GM12878 (cell line): ENCODE measurements around the gene RUNX3. TPM values are rescaled to one million over a fixed set of nuclear protein-coding genes. Genes with fewer than 3 reads are reported as not detected.

Source experiments
- CREM ChIP-seq: IDR thresholded peaks from 2 replicates; pipeline ENCODE4 v1.6.1; 2014; ENCODE audit warnings: antibody characterized with exemption, low read depth
- FOXM1 ChIP-seq: IDR thresholded peaks from 2 replicates; pipeline ENCODE4 v1.6.1; 2012; ENCODE audit warnings: low read depth, mild to moderate bottlenecking, inconsistent platforms, low read length, moderate library complexity
- HDAC2 ChIP-seq: fragments of 200-600 bp; sonication (generic); IDR thresholded peaks from 2 replicates; pipeline ENCODE4 v1.6.1; 2017
- NFYA ChIP-seq: IDR thresholded peaks from 2 replicates; pipeline ENCODE4 v1.6.1; 2011; ENCODE audit warnings: low read depth, mild to moderate bottlenecking, low read length, improper control_type of control experiment, borderline replicate concordance
- NRF1 ChIP-seq: conservative IDR thresholded peaks from 2 replicates; pipeline ENCODE4 v1.6.1; 2011; ENCODE audit warnings: mild to moderate bottlenecking, low read depth, low read length, improper control_type of control experiment
- POLR2AphosphoS5 ChIP-seq: IDR thresholded peaks from 2 replicates; pipeline ENCODE4 v1.6.1; 2011; ENCODE audit warnings: mild to moderate bottlenecking, low read length, inconsistent platforms
- RAD21 ChIP-seq: IDR thresholded peaks from 2 replicates; pipeline ENCODE4 v1.6.1; 2011; ENCODE audit warnings: mild to moderate bottlenecking, low read depth, low read length, moderate library complexity; ENCODE audit not compliant: insufficient read depth
- SIX5 ChIP-seq: IDR thresholded peaks from 2 replicates; pipeline ENCODE4 v1.6.1; 2011; ENCODE audit warnings: mild to moderate bottlenecking, low read depth, low read length, moderate library complexity; ENCODE audit not compliant: severe bottlenecking
- TCF7 ChIP-seq: IDR thresholded peaks from 2 replicates; pipeline ENCODE4 v1.6.1; 2014; ENCODE audit warnings: antibody characterized with exemption, borderline replicate concordance
- polyA plus RNA-seq, 11 experiments: library from polyadenylated mRNA; depleted of rRNA in 4 of 11; unstranded in 6 of 11; stranded (reverse) in 5 of 11; fragments of >200 nt; fragmentation: Nextera tagmentation in 4 of 11; fragmentation: Illumina TruSeq in 1 of 11; extraction: Ambion mirVana in 4 of 11; extraction: Trizol in 1 of 11; gene quantifications; 1 replicate in 1 of 11; 2 replicates in 10 of 11; pipeline versions ENCODE4 v1.2.1 to v1.2.3, GENCODE V29; 2011 to 2016; ENCODE audit warnings: inconsistent platforms in 2 of 11, missing spikeins in 2 of 11, low read depth in 1 of 11
- total RNA-seq, 4 experiments: library from RNA; depleted of rRNA in 3 of 4; stranded (reverse); fragments of >200 nt in 3 of 4; fragmentation: Illumina TruSeq in 1 of 4; extraction: Trizol in 1 of 4; gene quantifications; 2 replicates each; pipeline versions ENCODE4 v1.2.1 to v1.2.3, GENCODE V29; 2013 to 2021
- TF ChIP-seq, protein P1 (sequence below): fragments of 450-650 bp; IDR thresholded peaks from 2 replicates; pipeline ENCODE4 v1.6.1; 2017; ENCODE audit warnings: borderline replicate concordance
- TF ChIP-seq, protein P2 (sequence below): fragments of 450-650 bp; IDR thresholded peaks from 2 replicates; pipeline ENCODE4 v1.6.1; 2018; ENCODE audit warnings: mild to moderate bottlenecking, low read depth, moderate library complexity; ENCODE audit not compliant: partially characterized antibody

The RUNX3 gene
- total and polyA plus RNA-seq, 10 of the 15 experiments (the other 5 are each of a cell fraction or from before 2014, with no cell fraction given): 19.0 to 151 (median 31.4) TPM

DNA sequence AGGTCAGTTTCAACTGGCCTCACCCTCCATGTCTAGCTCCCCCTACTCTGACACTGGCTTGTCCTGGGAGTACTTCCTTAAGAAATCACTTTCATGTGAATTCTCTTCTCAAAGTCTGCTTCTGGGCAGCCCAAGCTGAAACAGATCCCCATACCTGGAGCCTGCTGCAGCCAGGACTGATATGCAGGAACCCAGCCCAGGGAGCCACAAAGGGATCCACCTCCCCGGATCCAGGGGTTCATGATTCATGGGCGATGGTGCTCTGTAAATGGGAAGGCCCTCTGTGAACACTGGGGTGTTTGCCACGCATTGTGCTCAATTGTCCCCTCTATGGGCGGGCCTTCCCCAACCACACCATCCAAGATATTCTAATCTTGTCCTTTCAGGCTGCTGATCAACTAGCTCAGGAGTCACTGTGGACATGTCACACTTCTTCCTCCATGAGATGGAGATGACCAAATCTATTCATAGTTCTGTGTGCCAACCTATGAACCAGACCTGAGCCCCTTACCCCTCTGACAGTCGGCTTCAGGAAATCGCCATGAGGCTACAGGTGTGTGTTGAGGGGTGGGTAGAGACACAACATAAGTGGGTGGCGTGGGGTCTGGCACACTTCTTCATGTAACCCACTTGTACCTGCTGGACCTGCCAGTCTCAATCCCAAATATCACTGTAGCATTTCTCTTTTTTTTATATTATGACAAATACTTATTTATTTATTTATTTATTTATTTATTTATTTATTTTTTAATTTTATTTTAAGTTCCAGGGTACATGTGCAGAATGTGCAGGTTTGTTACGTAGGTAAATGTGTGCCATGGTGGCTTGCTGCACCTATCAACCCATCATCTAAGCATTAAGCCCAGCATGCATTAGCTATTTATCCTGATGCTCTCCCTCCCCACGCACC lies 41.8 kb downstream of the RUNX3 start (continued):
- TF ChIP-seq, protein P1, sequence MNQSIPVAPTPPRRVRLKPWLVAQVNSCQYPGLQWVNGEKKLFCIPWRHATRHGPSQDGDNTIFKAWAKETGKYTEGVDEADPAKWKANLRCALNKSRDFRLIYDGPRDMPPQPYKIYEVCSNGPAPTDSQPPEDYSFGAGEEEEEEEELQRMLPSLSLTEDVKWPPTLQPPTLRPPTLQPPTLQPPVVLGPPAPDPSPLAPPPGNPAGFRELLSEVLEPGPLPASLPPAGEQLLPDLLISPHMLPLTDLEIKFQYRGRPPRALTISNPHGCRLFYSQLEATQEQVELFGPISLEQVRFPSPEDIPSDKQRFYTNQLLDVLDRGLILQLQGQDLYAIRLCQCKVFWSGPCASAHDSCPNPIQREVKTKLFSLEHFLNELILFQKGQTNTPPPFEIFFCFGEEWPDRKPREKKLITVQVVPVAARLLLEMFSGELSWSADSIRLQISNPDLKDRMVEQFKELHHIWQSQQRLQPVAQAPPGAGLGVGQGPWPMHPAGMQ: no peak
- TF ChIP-seq, protein P2, sequence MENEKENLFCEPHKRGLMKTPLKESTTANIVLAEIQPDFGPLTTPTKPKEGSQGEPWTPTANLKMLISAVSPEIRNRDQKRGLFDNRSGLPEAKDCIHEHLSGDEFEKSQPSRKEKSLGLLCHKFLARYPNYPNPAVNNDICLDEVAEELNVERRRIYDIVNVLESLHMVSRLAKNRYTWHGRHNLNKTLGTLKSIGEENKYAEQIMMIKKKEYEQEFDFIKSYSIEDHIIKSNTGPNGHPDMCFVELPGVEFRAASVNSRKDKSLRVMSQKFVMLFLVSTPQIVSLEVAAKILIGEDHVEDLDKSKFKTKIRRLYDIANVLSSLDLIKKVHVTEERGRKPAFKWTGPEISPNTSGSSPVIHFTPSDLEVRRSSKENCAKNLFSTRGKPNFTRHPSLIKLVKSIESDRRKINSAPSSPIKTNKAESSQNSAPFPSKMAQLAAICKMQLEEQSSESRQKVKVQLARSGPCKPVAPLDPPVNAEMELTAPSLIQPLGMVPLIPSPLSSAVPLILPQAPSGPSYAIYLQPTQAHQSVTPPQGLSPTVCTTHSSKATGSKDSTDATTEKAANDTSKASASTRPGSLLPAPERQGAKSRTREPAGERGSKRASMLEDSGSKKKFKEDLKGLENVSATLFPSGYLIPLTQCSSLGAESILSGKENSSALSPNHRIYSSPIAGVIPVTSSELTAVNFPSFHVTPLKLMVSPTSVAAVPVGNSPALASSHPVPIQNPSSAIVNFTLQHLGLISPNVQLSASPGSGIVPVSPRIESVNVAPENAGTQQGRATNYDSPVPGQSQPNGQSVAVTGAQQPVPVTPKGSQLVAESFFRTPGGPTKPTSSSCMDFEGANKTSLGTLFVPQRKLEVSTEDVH: no peak
- TF ChIP-seq NRF1 (no peak), RAD21 (no peak), HDAC2 (no peak), TCF7 (no peak), POLR2AphosphoS5 (no peak), SIX5 (no peak), NFYA (no peak), CREM (no peak), FOXM1 (no peak)
